ENCODE measurements around the gene C14orf119. TPM values are rescaled to one million over a fixed set of nuclear protein-coding genes. Genes with fewer than 3 reads are reported as not detected.

The C14orf119 gene
- total RNA-seq, 2 experiments from 2014 or later = 51.6 to 56.5 TPM

DNA sequence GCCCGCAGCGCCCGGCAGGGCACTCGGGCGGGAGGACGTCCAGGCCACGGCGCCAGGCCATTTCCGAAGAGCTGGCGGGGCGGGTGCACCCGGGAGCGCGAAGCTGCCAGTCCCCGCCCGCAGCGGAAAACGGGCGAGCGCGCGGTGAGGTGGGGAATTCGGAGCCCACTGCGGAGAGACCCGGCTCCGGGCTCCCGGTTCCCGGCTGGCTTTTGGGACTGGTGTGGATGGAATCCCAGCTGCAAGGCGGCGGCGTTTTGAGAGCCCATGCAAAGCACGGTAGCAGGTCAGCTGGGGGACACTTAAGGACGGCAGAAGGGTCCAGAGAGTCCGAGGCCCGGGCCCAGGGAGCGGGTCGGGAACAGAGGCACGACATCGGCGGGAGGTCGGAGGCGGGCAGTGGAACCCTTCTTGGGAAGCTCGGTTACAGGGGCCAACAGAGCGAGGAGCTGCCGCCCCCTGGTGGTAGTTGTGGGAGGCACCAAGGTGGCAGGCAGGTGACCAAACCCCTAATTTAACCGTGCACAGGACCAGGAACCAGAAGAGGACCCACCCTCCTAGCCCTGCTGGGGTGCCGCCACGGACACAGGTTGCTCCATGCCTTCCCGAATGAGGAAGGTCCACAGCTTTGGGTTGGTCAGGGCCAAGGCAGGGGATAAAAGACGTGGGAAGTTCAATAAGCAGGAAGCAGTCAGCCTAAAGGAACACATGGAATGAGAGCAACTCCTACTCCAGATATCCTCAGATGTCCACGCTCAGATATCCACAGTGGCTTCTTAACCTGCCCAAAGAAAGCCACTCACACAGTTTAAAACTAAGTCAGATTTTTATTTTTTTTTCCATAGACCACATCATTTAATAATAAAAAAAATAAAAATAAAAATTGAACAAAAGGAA, 37.3 kb upstream of the C14orf119 start:
- ChIA-PET CTCF (interaction anchor here (0.6 to 12.8 kb wide), 32 partner anchors 10 to 235 kb away, joined by 3 to 221 read pairs (median 6); partner anchors contain the start of genes ACIN1, AJUBA, C14orf119 and PRMT5), POLR2A (interaction anchor here (0.7 to 1.6 kb wide), 7 partner anchors 10 to 86 kb away, joined by 3 to 8 read pairs (median 4); no protein-coding TSS in a partner anchor)

DNA sequence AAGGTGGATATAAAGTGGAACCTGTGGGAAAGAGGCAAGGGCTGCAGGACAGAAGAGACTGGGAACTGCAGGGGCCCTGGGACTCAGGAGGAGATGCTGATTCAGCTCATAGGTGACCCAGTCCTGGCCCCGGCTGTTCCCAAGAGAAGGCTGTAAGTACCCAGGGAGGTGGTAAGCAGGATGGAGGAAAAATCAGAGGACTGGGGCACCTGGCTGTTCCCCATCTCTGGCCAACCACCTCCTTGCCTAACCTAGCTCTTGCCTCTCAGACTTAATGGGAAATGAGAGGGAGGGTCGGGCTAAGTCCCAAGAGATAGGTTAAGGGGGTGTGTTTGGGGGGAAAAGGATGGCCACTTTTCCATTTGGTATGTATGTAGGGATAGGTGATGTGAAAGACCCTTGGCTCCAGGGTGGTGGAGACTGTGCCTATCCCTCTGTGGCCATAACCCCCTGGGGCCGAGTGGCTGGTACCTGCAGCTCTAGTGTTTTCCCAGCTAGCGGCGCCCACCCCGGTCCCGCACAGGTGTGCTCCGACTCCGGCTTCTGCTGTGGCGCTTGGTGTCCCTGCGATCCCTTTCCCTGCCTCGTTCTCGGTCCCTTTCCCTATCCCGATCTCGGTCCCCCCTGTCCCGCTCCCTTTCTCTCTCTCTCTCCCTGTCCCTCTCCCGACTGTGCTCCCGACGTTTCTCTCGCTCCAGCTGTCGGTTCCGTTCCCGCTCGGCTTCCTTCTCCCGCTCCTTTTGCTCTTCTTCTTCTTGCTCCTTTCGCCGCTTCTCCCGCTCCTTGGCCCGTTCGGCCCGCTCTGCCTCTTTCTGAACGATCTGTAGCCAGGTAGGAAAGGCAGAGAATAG, 36.4 kb upstream of the C14orf119 start:
- ChIA-PET POLR2A (interaction anchor here (0.9 to 1.6 kb wide), 9 partner anchors 9 to 73 kb away, joined by 3 to 8 read pairs (median 4); partner anchors contain the start of genes ACIN1 and C14orf119), CTCF (interaction anchor here (0.7 to 12.8 kb wide), 26 partner anchors 9 to 236 kb away, joined by 3 to 221 read pairs (median 6); partner anchors contain the start of genes AJUBA, PRMT5 and PSMB5)

DNA sequence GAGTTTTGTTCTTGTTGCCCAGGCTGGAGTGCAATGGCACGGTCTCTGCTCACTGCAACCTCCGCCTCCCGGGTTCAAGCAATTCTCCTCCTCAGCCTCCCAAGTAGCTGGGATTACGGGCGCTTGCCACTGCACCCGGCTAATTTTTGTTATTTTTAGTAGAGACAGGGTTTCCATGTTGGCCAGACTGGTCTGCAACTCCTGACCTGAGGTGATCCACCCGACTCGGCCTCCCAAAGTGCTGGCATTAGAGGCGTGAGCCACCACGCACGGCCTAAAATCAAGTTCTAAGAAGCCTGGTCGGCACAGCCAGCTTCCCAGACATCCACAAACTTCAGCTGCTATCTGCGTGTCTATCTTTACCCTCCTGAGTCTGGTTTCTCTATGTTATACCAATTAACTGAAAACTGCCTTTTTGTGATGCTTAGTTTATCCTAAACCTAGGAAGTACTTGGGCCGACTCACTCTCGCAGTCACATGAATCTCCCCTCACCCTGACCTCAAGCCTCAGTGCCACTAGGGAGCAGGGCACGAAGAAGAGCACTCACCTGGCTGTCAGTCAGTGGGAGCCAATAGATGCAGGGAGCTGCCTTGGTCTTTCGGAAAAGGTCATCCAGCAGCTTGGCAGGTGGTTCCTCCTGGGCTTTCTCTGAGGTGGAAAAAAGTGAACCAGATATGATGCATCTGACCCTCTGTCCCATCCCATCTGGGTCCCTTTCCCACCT, 34.6 kb upstream of the C14orf119 start:
- ChIA-PET POLR2A (interaction anchor here (0.6 to 1.5 kb wide), 3 partner anchors 9 to 121 kb away, joined by 3 to 8 read pairs (median 4); no protein-coding TSS in a partner anchor), CTCF (interaction anchor here (0.8 to 12.8 kb wide), 10 partner anchors 7 to 87 kb away, joined by 3 to 221 read pairs (median 4); partner anchors contain the start of gene AJUBA)

DNA sequence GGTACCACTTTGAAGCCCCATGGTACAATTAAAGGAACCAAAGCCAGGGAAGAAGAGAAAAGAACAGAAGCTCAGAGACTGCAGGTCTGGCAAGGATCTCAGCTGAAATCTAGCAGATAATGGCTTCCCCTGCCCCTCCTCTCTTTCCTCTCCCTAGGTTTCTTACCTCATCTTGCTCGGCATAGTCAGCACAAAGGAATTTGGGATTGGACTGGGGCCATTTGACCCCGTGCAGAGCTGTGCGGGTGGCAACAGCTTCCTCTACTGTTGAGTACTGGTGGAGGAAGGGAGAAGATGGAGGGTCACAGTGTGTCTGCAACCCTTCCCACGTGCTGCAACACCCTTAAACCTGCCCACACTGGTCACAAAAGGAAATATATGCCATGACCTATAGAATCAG, 33.3 kb upstream of the C14orf119 start:
- ChIA-PET CTCF (interaction anchor here (0.6 to 12.8 kb wide), 7 partner anchors 21 to 505 kb away, joined by 3 to 221 read pairs (median 3); partner anchors contain the start of gene AJUBA), POLR2A (interaction anchor here (0.6 to 1.1 kb wide), 2 partner anchors 32 to 55 kb away, joined by 3 read pairs; no protein-coding TSS in a partner anchor)

DNA sequence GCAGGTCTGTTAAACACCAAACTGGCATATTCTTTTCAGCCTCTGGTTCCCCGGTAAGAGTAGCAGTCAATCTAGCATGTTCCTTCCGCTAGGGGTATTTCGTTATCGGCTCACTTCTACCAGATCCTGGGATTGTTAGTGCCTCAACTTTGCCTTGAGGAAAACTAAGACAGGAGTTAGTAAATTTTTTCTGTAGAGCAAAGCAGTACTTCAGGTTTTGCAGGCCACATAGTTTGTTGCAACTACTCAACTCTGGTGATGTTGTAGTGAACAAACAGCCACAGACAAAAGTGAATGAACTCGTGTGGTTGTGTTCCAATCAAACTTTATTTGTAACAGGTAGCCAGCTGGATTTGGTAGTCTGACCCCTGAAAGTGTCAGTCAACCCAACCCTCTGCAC, 31.7 kb upstream of the C14orf119 start:
- ChIA-PET POLR2A (no interaction called here), CTCF (interaction anchor here (1.2 to 12.8 kb wide), 3 partner anchors 57 to 507 kb away, joined by 3 to 221 read pairs (median 3); partner anchors contain the start of gene AJUBA)

DNA sequence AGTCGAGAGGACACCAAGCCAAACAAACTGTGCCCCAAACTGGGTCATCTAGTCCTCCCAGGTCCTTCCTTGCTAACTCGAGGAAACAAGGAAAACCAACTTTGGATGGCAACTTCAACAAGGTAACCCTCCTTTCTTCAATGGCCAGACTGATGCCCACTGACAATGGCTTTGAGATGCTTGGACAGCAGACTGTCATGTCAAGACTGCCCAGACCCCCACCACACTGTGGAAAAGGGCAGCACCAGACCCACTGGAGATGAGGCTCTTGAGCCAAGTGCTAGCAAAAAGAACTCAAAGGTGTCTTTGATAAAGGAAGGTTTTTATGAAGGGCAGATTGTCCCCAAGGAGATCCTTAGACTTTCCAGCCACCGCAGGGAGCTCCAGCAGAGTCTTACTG, 28.9 kb upstream of the C14orf119 start:
- POLR2A ChIA-PET = no interaction called here
- CTCF ChIA-PET = interaction anchor here (0.7 to 3.1 kb wide), 2 partner anchors 9 to 93 kb away, joined by 4 to 53 read pairs; partner anchors contain the start of gene CDH24

DNA sequence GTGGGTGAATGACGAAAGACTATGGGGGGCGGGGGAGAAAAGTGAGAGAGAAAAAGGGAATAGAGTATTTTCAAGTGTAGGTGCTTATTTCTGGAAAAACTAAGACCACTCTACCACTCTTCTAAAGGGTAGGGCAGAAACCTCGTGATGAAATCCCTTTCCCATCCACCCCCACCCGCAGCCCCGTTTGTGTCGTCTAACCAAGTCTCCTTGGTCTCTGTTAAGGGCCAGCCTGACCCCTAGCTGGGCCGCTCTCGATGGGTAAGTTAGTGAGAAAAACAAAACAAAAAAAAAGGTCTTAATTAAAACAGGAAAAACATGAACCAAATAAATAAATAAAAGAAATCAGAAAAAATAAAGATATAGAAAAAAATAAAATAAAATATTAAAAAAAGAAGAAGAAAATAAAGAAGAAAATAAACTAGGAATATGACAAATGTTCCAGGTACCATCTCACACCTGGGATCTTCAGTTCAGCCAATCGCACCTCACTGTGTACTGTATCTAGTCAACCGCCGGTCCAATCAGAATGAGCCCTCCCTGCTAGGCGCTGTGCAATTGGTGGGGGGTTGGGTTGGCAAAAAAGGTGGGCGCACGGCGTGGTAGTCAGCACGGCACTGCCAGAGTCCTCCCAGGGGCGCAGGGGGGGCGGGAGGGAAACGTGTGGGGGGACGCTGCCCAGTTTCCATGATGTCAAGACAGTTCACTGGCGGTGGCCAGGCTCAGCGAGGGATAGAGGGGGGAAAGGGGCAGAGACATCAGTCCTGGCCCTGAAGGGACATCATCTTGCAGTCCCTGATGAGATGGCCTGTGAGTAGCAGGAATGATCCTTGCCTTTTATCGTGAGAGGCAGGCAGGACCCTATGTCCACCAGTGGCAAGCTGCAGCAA, 28.2 kb upstream of the C14orf119 start:
- ChIA-PET CTCF (interaction anchor here (0.7 to 3.1 kb wide), 6 partner anchors 9 to 111 kb away, joined by 4 to 53 read pairs (median 12); partner anchors contain the start of genes AJUBA, CDH24 and HAUS4), POLR2A (no interaction called here)

DNA sequence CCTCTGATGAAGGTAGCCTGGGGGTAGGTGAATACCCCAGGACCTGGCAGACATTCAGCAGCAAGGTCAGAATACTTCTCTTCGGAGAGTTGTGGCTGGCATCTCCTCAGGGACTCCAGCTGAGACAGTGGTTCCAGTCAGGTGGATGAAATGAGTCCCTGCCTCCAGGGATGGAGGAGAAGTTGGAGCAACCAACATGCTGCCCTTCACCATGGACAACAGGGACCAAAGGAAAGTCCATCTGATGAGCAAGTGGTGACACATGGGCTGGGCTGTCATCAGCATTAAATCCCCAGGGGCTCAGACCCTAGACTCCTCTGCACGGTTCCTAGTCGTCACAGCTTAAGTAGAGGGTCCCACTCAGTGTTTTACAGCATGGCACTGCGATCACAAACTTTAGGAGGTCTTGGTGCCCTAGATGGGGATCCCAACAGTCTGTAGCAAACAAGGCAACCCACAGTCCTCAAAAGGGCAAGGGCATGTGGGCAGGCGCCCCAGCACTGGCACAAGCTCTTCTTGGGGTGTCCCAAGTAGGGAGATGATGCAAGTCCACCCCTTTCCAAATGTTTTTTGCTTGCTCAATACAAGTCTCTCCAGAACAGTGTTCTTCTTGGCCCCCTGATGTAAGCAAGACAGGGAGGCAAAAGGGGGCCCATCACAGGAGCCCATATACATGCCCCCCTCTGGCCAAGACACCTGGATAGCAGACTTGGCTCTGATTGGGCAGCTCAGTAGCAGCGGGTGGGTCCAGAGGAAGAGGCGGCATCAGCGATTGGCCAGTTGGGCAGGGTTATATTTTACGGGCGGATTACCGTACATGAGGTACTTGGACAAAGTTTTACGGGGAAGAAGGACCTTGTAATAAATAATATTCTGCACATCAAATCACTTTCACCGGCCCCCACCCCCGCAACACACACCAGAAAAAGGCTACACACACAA, 27.2 kb upstream of the C14orf119 start:
- ChIA-PET POLR2A (interaction anchor here (0.6 to 1.4 kb wide), 4 partner anchors 10 to 71 kb away, joined by 4 to 7 read pairs (median 4); partner anchors contain the start of genes ACIN1, C14orf119 and CDH24), CTCF (interaction anchor here (0.6 to 3.1 kb wide), 30 partner anchors 9 to 234 kb away, joined by 3 to 53 read pairs (median 6); partner anchors contain the start of genes ACIN1, AJUBA, C14orf119 and CDH24)

DNA sequence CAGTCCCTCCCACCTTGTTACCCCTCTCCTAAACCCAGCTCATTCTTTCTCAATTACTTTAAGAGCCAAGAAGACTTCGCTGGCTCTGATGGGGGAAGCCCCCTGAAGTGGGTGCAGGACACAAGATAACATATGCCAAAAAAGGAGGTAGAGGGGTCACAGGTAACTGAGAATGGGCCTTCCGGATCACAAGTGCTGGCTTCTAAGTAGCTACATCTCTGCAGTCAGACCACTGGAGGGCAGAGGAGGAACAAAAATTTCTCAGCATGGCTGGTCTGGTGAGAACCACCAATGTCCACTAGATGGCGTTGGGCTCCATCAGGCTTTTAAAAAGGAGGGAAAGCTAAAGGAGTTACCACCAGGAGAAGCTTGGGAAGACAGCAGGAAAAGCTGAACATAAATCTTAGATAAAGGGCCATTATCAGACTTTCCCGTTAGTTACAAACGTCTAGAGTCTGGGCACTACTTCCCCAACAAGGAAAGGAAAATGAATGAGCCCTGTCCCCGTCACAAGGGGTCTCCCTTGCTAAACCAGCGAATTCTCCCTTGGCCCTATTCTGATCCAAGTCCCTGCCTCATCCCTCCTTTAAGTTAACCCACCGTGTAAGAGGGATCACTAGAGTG, 26.4 kb upstream of the C14orf119 start:
- POLR2A ChIA-PET = interaction anchor here (0.6 to 1.4 kb wide), 5 partner anchors 11 to 71 kb away, joined by 4 to 7 read pairs (median 5); partner anchors contain the start of genes ACIN1, C14orf119 and CDH24

DNA sequence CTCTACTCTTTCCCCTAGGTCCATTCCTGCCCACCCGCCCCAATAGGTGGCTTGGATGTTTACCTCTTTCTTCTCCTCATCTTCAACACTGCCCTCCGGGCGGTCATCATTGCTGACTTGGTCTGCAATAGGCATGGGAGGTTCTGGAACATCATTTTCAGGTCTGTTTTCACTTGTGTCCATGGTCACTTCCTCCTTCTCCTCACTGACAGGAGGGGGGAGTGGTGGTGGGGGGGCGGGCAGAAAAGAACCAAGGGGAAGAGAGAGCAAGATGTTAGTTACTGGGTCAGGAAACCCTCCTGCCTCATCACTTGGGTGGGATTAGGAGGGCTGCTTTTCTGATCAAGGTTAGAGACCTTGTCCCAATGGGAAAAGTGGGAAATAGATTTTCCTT, 25.9 kb upstream of the C14orf119 start:
- POLR2A ChIA-PET = interaction anchor here (0.6 to 1.1 kb wide), 3 partner anchors 22 to 58 kb away, joined by 4 to 7 read pairs (median 6); partner anchors contain the start of genes ACIN1 and C14orf119
- CTCF ChIA-PET = interaction anchor here (0.5 to 3.1 kb wide), 27 partner anchors 8 to 233 kb away, joined by 3 to 53 read pairs (median 7); partner anchors contain the start of genes ACIN1, AJUBA, C14orf119 and CDH24

More for the DNA sequence above, 26.4 kb upstream of the C14orf119 start:
- CTCF ChIA-PET = interaction anchor here (0.5 to 3.1 kb wide), 30 partner anchors 9 to 234 kb away, joined by 3 to 53 read pairs (median 6); partner anchors contain the start of genes ACIN1, AJUBA, C14orf119 and CDH24

DNA sequence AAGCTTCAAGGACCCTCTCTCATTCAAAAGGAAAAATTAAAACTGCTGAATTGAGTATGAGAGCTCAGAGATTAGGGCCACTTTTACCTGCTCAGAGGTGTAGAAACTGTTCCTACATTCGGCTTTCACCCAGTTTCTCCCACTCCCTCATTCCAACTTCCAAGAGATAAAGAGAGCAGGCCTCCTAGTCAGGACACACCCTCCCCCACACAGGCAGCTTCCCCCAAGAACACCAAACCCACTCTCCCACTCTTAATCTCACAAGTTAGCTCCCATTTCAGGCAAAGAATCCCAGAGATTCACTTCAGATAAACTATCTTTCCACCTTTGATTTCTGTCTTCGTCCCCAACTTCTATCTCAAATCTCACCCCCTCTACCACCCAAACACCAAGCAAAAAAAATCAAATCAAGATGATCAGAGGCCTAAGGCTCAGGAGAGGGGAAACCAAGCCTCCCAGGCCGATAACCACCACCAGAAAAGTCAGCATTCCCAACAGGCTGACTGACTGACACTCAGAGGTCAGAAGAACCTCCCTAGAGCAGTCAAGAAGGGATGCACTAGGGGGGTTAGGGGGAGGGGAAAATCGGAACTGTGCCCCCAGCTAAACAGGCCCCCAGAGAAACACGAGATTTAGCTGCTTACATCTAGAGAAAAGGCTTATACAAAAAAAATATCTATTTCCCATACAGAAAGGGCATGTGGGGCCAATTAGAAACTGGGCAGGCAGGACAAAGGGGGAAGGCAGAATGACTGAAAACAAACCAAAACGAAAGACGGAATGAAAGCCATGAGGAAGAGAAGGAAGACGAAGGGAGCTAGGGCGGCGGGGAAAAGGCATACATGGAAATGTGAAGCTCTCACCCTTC, 24.8 kb upstream of the C14orf119 start:
- ChIA-PET POLR2A (interaction anchor here (0.6 to 2.2 kb wide), 2 partner anchors 11 to 25 kb away, joined by 3 to 10 read pairs; partner anchors contain the start of genes ACIN1 and C14orf119), CTCF (interaction anchor here (0.8 to 3.0 kb wide), 7 partner anchors 10 to 97 kb away, joined by 3 to 11 read pairs (median 7); partner anchors contain the start of genes ACIN1 and C14orf119)

DNA sequence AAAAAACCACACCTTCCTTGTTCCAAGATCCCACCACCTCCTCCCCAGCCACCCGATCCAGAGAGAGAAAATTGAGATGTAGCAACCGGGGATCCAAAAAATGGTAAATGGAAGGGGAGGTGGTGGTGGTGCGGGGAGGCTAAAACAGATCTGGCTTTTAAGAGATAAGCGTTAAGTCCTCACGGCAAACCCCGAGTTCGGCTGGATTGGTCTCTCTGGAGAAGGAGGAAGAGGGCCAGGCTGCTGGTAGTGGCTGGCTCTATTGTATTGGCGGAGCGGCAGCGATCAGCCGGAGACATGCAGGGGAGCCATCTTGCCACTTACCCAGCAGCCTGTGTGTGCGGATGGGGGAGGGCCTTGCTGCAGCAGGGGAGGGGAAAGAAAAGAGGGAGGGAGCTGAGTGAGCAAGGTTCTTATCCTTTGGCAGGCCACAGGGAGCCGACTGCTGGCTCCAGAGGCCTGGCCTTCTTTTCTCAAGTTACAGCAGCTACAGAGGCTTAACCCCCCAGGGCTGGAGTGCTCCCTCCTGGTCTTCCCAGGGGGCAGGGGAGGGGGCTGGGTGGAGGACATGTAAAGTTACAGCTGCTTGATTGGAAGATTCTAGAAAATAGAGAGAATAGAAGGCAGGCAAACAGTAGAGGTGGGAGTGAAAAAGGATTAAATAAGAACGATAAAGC, 23.9 kb upstream of the C14orf119 start:
- ChIA-PET POLR2A (interaction anchor here (1.3 to 2.2 kb wide), 2 partner anchors 13 to 24 kb away, joined by 3 to 10 read pairs; partner anchors contain the start of genes ACIN1 and C14orf119), CTCF (interaction anchor here (1.0 to 3.0 kb wide), 9 partner anchors 11 to 98 kb away, joined by 3 to 11 read pairs (median 7); partner anchors contain the start of genes ACIN1 and C14orf119)

DNA sequence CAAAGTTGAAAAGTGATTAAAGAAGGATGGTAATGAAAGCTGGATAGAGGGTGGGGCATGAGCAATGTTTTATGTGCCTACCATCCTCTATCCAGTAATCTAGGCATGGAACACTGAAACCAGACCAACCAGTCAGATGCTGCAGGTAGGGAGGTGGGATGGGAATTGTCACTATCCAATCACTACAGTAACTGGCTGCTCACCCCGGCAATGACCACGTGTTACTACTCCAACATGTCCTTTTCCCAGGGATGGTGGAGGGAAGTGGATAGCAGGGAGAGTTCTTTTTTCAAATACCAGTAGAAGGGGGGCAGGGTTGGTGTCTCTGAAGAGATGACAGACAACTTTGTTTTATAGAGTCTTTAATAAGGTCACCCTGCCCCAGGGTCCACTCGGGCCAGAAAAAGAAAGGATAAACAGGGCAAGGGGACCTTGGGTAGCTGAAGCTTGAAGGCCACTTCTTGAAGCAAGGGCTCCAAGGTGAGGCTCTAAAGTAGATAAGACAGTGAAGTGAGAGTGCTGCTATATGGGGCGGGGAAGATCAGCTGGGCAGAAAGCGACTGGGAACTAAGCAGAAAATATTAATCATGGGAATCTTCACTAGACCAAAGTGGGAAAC, 23.3 kb upstream of the C14orf119 start:
- ChIA-PET POLR2A (interaction anchor here (1.3 to 2.2 kb wide), 2 partner anchors 14 to 23 kb away, joined by 3 to 10 read pairs; partner anchors contain the start of genes ACIN1 and C14orf119), CTCF (interaction anchor here (1.0 to 3.0 kb wide), 9 partner anchors 12 to 99 kb away, joined by 3 to 11 read pairs (median 7); partner anchors contain the start of genes ACIN1 and C14orf119)
